NOMO-1 (cell line): ENCODE data around the gene EPB41L4B.
"Not testable (repeated sequence)": the region's sequence is repeated elsewhere in the genome, so short reads cannot be mapped to it uniquely, and the experiment has no call there.

Source experiments
- DNase-seq, 2 experiments: peaks; one replicate each; lab custom pipeline; 2025; ENCODE audit not compliant: unreplicated experiment in 2 of 2; lab: John Stamatoyannopoulos, UW

The EPB41L4B gene

DNA sequence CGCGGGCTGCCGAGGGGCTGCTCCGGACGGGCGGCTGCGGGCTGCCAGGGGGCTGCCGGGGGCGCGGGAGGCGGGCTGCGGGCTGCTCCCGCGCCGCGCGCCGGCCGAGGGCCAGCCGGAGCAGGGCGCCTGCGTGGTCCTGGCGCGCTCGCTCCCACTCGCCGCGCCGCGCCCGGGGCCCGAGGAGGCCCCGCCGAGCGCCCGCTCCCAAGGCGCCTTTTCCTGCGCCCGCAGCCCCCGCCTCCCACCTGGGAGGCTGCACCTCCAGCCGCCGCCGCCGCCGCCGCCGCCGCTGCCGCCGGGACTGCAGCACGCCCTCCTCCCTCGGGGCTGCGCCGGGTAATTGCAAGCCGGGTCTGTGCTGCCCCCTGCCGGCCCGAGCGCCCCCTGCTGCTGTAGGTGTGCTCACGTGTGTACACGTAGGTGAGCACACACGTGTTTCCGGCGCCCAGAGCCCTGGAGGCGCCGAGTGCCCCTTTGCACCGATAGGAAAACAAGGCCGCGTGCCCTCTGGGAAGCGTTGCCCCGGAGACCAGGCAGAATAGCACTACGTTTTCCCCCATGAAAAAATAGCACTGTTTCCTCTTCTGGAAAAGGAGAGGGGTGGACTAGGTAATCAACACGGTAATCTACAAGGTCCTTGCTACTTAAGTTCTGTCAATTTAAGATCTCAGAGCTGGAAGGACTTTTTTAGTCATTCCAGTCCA, at the start of gene EPB41L4B:
Gene EPB41L4B, minus strand, starts transcription at position 318 of the 707 bp plus-strand sequence. CDS start 613 bp downstream, outside the sequence.
- DNase-seq = peak; percentile 59 to 68

DNA sequence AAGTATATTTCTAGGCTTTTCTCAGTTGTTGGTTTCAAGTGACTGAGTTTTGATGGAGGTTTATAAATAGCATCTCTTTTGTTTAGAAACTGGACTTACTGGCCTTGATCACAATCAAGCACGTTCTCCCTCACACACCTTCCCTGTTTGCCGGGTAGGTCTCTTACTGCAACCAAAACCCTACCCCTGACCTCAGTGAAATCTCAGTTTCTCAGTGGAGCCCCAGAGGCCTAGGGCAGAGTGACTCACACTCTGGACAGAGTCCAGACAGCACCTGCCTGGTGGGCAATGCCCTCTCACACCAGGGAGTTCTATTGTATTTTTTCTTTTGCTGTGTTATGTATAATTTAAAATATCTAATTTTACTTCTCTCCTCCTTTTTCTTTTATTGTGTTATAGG, 48.4 kb upstream of the EPB41L4B start:
- no peak for DNase-seq

DNA sequence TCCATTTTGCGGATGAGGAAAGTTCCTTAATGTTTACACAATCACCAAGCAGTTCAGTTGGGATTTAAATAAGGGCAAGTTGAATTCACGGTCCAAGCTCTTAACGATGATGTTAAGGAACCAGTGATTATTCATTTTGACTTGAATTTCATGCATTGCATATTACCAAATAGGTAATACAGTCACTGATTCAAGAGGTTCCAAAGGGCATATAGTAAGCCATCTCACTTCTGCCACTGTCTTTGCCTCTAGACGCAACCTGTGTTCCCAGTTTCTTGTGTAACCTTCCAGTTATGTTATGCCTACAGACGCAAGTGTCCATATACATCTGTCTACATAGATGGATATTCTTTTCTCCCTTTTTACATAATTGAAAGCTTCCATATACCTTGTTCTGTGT, 39.9 kb upstream of the EPB41L4B start:
- DNase-seq = no peak

DNA sequence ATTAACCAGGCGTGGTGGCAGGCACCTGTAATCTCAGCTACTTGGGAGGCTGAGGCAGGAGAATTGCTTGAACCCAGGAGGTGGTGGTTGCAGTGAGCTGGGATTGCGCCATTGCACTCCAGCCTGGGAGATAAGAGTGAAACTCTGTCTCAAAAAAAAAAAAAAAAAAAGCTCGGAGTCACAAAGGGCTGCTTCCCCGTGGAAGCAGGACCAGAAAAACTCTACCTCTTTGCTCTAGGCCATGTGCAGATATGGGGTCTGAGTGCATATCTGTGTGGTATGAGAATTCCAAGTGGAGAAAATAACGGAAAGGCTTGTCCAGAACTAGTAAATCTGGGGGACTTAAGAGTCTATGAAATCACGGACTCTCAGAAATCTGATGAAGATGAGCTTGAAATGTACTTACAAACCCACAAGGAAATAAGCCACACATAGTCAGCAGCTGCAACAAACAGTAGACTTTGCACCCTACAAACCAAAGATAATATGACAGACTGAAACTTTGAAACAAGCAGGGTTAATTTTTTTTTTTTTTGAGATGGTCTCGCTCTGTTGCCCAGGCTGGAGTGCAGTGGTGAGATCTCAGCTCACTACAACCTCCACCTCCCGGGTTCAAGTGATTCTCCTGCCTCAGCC, 38.2 kb upstream of the EPB41L4B start:
- not testable (repeated sequence) for DNase-seq

DNA sequence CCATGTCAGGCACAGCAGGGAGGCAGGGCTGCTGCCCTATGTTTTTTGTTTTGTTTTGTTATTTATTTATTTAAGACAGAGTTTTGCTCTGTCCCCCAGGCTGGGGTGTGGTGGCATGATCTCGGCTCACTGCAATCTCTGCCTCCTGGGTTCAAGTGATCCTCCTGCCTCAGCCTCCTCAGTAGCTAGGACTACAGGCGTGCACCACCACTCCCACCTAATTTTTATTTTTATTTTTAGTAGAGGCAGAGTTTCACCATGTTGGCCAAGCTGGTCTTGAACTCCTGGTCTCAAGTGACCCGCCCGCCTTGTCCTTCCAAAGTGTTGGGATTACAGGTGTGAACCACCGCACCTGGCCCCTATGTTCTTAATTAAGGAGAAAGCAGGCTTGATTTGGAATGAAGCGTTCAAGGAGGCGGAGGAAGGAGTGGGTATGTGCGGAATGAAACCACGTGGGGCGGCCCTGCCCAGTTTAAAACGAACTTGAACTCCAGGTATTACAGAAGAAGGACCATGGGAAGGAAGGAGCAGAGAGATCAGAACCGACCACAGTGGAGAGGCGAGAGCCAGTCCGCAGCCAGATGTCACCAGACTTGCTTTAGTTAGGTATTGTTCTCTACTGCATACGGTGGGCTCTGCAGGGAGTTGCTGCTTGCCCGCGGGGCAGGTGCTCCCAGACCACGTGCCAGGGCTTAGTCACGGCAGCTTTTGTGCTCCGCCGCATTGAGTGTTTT, 34.9 kb upstream of the EPB41L4B start:
- DNase-seq = no peak

DNA sequence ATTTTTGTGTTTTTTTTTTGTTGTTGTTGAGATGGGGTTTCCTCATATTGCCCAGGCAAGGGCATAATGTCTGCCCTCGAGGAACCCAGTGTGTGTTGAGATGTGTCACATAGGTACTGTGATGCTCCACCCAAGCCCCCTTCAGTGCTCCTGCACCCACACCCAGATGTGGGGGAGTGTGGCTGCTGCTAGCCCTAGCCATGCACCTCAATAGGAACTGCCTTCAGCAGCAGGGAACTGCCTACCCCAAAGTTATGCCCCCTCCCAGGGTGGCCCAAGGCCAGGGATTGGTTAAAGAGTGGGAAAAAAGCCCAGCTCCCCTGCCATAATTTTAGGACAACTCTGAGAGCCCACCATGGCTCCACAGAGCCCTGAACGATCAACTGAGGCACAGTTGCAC, 33.3 kb upstream of the EPB41L4B start:
- DNase-seq = no peak

DNA sequence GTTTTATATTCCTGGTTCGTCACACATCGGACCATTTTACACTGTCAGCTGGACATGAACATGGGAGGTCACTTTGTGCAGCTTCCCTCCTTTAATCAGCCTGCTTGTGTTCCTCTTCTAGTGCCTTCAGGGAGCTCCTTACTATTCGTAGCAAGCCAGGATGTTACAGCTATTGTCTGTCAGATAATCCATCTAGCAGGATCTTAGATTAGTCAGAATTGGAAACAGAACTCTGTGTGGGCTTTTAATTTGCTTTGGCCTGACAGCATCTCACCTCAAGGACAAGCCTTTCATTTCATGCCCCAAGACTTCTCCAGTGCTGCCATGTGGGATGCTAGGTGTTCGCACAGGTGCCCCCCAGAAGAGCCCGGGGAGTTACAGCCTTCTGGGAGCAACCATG, 30.2 kb upstream of the EPB41L4B start:
- DNase-seq = no peak

DNA sequence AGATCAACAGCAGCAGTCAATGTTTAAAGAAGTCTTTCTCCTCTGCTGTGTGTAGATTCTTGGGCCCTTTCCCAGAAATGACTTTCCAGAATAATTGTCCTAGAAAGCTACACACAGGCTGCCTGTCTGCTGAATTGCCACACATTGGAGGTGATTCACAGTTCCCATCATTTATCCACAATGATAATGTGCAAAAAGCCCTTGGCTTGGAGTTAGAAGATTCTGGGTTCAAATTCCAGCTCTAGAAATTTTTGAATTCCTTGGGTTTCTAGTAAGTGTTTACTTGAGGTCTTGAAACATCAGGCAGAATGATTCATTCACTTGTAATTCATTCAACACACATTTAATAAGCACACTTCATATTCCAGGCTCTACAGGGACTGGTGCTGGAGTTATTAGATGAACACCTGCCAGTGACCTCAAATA, 28.6 kb upstream of the EPB41L4B start:
- no peak for DNase-seq

DNA sequence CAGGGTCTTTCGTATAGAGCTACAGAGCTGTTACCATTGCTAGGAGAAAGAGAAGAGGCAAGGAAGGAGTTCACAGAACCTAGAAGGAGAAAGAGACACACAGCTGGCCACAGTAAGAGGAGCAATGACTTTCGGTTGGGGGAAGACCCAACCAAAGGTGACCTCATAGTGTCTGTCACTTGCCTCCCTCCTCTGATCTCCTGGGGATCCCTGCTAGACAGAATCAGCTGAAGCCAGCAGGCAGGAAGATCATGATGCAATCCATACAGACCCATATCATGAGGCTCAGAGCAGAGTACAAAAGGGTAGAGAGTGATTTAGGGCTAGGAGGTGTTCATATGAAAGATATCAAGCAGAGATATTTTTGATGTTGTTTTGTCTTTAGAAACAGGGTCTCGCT, 26.0 kb upstream of the EPB41L4B start:
- DNase-seq = no peak

DNA sequence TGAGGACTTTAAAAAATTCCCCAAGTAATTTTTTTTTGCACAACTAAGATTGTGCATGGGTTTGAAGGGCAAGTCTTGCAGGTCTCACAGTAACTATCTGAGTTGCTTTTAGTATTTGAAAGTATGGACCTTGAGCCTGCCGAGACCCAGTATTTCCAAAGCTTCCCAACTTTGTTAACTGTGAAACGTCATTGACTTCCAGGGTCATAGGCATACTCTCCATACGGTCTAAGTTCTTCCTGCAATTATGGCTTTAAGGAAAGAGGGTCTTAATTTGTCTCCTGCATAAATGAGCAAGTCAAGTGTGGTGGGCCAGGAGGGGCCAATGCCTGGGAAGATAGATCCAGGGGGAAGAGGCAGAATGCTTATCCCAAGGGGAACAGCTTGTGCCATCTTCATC, 24.0 kb upstream of the EPB41L4B start:
- no peak for DNase-seq

DNA sequence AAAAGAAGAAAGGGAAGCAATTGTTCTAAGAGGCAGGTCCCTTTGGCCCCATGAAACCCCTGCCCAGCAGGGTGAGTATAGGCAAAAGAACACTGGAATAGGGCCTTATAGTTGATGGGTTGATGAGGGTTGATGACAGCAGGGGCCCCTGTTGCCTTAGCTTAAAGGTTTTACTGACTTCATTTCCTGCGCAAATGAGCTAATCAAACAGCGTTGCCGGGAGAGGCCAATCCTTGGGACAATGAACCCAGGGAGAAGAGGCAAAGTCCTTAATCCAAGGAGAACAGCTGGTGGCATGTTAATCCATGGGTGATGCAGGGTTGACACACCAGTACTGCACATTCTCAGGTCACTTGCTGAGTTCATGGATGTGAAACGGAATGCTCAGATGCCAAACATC, 22.0 kb upstream of the EPB41L4B start:
- DNase-seq = no peak

DNA sequence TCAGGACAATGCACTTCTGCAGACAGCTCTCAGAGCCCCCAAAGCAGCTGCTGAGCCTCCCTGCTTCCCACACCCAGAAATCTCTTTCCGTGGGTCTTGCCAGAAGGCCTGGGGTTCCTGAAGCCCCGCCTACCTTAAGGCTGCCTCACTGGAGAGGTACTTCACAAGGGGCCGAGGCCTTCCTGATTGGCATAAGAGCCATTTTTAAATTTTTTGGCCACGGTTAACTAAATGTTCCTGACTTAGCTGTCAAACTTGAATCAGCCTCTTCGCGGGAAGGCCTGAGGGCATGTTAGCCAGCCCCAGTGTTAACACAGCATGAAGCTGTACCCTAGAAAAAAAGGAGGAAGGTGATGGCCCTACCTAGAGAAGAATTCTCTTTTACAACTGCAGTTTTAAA, 20.7 kb upstream of the EPB41L4B start:
- no peak for DNase-seq

DNA sequence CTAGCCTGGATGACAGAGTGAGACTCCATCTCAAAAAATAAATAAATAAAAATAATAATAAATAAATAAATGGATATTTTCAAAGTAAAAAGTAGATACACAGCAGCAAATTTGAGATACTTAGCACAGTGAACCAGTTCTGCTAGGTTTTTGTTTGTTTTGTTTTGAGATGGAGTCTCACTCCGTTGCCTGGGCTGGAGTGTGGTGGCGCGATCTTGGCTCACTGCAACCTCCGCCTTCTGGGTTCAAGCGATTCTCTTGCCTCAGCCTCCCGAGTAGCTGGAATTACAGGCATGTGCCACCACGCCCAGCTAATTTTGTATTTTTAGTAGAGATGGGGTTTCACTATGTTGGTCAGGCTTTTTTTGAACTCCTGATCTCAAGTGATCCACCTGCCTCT, 20.1 kb upstream of the EPB41L4B start:
- DNase-seq = not testable (repeated sequence)

DNA sequence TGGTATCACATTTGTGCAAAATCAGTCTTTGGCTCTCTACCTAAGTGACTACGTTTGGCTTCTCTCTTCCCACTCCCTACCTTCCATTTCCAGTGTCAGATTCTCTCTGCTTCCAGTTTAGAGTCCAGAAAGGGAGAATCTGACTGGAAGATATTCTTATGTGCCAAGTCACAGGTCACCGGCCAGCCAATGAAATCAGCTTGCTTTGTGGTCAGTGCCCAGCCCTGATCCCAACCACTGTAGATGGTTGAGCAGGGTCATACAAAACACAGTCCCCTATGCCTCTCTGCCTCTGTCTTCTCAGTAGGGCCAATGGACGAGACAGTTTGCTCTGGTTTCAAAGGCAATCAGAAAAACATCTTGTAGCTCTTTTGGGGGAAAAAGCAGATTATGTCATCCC, 15.6 kb upstream of the EPB41L4B start:
- no peak for DNase-seq

DNA sequence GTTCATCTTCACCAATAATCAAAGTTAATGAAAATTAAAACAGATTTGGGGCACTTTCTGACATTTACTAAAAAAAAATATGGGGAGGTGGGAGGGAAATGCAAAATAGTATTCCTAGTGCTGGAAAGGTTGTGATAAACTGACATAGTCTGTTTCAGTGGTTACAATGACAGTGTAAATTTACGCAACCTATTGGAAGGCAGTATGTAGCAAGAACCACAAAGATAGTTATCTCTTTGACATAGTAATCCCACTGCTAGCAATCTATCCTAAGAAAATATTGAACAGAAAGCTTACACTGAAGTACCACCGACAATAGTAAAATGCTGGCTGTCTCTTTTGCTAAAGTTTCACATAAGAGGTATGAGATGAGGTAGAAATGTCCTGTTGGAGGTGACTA, 15.1 kb upstream of the EPB41L4B start:
- DNase-seq = peak in 1 of 2 experiments; percentile 72

DNA sequence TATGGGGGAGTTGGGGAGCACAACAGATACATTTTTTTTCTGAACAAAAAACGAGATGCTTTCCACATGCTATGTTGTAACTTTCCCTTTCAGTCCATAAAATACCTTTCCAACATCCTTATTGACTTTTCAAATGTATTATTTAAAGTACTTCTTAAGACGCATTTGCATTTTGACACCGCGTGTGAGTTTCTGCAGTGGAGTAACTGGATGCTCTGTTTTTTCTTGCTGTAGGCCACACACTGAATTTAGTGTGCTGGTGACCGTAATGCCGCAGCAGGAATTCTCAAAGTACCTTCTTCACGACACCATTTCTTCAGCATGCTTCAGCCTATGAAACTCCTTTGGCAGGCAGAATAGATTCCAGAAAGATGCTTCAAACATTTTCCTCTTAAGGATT, 14.3 kb upstream of the EPB41L4B start:
- DNase-seq = no peak

DNA sequence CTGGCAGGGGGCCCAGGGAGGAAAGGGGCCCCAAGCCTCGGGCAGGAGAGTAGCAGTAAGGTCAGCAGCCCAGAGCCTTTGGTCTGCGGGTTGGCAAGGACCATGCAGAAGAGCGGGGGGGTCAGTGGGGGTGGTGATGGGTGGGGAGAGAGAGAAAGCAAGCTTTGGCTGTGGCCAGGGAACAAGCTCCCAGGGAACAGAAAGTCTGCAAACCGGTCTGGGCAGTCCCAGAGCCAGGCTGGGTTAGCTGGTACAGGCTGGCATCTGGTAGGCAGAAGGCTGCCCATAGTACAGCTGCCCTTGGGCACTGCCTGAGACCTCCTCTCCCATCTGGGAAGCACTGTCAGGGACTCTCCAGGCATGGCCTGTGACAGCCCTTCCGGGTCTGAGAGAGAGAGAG, 10.5 kb upstream of the EPB41L4B start:
- DNase-seq = no peak

DNA sequence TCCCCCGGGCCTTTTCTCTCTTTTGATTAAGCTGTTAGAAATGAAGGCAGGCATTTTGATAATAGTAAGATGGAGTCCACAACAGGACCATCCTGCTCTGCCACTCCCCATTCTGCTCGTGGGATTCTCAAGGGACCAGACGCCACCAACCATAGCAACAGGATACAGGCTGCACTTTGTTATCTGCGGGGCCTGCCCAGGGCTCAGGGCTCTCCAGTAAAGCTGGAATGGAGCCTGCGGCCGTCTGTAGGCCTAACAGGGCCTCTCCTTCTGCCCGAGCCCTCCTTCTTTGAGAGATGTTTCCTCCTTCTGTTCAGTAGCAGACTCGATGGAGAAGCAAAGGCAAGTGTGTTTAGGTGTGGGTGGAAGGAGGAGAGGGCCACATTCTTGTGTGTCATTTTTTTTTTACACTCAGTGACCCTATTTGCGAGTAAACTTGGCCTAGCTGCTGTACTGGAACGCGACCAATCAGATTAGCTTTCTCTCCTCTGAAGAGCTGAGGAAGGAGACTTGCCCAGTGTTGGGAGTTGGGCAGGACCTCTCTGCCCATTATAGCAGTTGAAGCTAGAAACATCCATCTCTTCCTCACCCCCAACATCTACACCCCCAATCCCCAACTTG, 8.9 kb upstream of the EPB41L4B start:
- DNase-seq = no peak

DNA sequence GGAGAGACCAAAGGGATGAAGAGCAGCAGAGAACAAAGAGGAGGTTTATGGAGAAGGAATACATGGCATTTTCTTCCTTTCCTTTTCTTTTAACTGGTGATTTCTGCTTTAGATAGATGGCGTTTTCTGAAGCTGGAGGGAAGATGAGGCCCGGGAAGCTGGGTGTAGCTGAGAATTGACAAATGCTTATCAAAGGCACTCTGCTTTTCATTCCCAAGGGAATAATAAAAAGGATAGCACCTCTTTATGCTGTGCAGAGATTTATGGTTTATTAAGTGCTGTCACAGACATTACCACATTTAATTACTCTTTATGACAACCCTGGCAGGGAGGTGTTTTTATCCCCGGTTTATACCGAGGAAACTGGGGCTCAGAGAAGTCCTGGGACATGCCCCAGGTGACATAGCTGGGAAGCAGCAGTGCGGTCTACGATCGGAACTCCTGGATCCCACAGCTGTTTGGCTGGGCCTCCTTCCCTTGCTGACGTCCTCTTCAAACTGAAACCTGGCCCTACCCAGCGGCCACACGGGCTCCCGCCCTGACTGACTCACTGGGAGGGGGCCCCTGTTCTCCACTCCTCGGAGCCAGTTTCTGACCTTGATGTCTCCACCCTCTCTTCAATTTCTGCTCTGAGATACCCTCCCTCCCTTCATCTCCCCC, 8.2 kb upstream of the EPB41L4B start:
- no peak for DNase-seq

DNA sequence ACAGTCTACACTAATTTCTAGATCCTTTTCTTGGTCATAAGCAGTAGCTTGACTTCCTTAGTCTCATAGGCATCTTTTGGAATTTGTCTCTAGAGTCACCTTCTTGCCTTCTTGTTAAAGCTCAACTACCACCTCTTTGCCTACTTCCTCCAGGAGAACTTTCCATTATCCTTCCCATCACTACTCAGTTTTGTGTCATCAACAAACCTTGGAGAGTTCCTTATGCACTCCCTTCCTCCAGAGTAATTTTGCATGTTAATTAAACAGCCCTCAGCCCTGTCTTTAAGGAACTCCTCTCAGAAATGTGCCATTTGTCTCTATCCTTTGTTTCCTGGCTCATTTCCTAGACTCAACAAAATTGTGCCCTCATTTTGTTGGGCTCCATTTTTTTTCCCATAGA, 4.2 kb upstream of the EPB41L4B start:
- no peak for DNase-seq

DNA sequence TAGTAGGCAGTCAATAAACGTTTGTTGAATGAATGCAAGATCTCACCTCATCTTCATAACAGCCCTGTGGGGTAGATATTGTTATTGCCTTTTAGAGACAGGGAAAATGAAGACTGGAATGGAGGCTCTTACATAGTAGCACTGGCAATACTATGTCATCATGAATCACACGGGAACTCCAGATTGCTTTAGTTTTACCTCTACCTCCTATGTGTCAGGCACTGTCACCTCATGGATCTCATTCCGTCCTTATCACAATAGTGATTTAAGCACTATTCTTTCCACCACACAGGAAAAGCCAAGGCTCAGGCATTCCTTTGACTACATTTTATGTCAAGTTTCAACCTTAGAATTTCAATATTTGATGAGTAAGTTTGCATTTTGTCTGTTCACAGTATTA, 2.9 kb upstream of the EPB41L4B start:
- DNase-seq = no peak
